GM19324 (cell line): Measurements from ENCODE around the gene TSC22D2.

Source experiments
- ATAC-seq: cut with Tn5 transposase; IDR thresholded peaks from one replicate; pipeline ENCODE4 v1.9.1; 2021; ENCODE audit warnings: mild to moderate bottlenecking, moderate library complexity; ENCODE audit not compliant: unreplicated experiment, low FRiP score

TSC22D2 gene

DNA sequence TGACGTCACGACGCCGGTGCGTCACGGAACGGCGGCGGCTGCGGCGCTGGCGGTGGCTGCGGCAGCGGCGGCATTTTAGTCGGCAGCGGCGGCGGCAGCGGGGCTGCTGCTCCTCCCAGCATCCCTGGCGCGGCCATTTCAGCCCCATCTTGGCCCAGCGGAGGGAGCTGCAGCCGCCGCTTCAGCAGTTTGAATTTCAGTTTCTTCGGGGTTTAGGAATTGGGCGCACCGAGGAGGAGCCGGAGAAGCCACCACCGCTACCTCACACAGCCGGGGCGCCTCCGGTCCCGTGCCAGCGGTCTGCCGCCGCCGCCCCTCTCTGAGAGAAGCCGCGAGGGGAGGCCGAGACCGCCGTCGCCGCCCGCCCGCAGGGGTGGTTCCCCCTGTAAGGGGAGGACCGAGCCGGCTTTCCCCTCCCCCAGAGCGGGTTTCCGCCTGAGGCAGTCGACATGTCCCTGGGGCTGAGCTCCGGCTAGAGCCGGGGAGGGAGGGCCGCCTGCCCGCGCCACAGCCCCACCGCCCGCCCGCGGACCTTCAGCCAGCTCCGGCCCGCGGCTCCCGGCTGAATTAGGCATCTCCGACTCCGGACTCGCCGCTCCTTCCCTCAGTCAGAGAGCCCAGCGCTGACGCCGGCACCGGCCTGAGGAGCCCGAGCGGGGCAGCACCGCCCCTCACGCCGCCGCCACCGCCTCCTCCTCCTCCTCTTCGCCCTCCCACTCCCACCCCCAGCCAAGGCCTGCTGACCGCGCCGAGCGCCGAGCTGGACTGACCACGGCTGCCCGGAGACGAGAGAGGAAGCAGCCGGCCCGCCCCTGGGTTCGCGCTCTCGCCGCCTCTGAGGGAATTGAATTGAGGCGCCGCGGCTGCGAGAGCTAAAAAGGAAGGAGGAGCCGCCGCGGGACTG is at the start of gene TSC22D2:
Gene TSC22D2 (plus strand): TSS at position 78 of the 904 bp plus-strand sequence. CDS start 1,053 bp downstream, outside the sequence.
- ATAC-seq = peak; percentile 70

DNA sequence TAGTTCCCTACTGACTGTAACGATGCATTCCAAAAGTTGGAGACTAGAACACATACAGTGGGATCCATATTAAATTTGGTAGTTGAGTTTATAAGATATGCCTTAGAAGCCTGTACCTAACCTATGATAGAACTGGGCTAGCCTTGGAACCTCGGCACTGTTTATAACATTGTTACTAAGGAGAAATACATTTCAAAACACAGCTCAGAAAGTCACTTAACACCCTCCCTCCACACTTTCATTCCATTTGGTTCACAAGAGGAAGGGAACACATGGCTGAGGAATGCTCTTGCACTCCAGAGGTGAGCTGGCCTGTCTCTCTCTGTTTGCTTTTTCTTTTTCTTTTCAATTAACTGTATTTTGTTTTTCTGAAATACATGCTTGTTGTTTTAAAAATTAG is 48.7 kb upstream of the TSC22D2 start:
- ATAC-seq = no peak

DNA sequence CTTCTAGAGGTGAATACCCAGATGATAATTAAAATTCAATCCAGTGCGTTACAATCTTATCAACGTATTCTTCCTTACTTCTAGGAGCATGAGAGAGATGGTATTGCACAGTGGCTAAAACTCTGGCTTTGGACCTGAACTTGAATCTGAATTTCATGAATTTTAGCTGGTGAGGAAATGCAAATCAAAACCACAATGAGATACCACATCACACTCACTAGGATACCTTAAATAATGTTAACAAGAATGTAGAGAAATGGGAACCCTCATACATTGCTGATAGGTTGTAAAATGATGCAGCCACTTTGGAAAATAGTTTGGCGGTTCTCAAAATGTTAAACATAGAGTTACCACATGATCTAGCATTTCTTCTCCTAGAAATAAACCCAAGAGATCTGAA is 47.1 kb upstream of the TSC22D2 start:
- ATAC-seq = no peak

DNA sequence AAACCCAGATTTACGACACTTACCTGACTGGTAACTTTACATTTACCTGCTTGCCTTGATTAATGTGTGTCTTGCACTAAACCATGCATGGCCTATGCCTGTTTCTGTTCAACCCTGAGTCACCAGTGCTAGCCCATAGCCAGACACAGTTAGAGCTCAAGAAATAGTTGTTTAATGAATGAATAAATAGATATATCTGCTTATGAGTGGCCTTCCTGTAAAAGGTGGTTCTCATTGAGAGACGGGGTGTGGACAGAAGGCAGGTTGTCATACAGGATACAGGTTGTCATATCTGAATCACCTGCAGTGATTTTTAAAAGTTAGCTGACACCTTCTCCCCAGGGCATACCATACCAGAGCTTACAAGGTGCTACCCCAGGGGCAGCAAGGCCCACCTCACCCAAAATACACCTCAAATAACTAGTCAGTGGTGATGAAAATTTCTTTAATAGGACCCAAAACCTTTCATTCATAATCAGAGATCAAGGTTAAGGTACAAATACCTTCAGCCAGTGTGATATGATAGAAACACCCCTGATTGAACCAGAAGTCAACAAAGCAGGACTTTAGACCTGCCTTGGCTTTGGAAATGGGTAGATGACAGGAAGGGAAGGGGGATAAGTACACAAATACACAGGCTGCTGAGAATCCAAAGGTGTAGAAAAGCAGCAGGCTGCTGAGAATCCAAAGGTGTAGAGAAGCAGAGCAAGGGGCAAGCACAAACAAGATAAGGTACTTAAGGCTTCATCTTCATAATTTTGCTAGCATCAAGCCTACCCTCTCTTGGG is 45.4 kb upstream of the TSC22D2 start:
- no peak for ATAC-seq

DNA sequence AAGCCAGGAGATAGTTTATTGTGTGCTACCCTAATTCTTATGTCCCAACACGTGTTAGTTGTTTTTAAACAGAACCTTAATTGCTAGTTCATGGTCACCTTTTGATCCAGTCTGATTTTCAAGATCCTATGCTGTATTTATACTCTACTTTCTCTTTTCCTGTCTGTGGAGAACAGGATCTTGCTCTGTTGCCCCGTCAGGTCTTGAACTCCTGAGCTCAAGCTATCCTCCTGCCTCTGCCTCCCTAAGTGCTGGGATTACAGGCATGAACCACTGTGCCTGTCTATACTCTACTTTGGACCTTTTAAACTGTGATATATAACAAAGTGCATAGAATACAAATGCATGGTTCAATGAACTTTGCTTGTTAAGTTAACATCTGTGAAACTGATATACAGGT is 44.7 kb upstream of the TSC22D2 start:
- no peak for ATAC-seq

DNA sequence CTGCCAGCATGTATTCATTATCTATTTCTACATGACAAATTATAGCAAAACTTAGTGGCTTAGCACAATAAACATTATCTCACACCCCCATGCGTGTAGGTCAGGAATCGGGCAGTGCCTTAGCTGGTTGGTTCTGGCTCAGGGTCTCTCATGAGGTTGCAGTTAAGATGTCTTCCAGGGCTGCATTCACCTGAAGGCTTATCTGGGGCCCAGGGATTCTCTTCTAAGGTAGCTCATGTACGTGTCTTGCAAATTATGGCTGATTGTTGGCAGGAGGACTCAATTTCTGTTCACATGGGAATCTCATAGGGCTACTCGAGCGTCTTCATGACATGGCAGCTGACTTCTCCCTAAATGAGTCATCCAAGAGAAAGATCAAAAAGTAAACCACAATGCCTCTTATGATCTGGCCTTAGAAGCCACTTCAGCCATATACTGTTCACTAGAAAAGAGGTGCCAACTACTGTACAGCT is 42.9 kb upstream of the TSC22D2 start:
- ATAC-seq = no peak

DNA sequence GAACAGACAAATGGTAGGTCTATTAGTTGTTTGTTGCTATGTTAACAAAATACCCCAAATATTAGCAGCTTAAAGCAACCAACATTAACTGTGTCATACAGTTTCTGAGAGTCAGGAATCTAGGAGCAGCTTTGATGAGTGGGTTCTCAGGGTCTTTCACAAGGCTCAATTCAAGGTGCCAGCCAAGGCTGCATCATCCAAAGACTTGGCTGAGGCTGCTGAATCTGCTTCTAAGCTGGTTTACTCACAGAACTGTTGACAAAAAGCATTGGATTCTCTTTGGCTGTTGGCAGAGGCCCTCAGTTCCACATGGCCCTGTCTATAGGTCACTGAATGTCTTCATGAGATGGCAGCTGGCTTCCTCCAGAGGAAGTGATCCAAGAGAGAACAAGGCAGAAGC is 40.3 kb upstream of the TSC22D2 start:
- ATAC-seq = no peak

DNA sequence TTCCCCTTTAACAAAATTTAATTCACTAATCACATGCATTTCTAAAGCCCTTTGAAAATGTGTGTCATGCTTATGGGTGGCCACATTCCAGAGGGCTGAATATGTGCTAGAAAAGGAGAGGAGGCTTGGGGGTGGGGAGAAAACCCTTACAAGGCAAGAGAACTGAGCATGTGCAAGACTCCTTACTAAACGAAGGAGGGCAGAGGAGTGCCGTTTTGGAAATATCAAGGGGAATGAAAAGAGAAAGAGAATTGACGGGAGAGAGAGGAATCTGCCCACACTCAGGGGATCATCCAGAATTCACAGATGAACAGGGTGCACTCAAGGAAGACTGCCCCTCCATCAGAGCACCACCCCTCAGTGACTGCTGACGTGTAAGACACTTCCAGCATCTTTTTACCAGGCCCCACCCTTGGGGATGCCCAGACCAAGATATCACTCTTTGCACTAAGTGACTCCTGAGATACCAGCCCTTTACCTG is 37.9 kb upstream of the TSC22D2 start:
- no peak for ATAC-seq

DNA sequence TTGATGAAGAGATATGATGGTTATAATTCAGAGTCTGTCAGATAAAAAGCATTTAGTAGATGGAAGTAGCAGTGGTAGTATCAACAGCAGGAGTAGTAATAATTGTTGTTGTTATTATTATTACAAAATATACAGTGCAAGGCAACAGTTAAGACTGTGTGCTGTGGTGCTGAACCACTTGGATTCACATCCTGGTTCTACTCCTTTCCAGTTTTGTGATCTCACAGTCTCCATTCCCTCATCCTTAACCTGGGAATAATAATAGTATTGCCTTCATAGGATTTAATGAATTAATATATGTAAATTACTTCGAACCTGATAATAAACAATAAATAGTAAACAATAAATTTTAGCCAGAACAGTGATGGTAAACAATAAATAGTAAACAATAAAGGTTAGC is 37.1 kb upstream of the TSC22D2 start:
- no peak for ATAC-seq

DNA sequence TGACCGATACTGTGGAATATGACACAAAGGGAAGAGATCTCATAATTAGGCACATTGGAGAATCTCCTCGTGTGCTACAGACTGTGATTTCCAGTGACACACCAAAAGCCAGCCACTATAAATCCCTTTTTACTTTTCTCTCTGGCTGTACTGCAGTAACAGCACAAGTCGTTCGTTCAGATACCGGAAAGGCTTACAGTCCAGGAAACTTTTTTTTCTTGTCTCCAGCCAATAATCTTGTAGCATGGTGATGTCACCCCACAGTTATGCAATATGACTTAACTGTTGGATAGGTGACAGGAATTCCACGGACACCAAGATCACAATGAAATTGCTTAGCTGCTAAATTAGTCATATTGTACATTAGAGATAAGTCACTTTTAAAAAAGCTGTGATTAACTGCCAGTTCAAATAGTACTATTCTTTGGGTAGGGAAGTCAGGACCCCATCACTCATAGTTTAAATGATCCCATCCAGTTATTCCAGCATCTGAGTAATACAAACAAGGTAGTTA is 36.3 kb upstream of the TSC22D2 start:
- ATAC-seq = no peak

DNA sequence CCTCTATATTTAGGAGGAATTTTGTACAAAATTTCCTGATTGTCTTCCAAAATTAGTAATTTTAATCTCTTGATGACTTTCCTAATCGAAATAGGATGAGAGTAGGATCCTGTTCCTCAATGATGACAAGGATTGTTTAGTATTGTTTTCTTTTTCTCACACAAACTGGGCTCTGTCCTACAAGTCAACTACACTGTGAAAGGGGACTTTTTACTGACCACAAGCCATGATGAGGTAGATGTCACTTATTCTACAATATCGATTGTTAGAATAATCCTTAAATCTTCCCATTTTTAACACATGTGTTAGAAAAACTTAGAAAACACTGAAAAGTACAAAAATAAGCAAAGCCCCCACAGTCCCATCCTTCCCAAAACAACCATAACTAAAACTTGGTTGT is 35.8 kb upstream of the TSC22D2 start:
- no peak for ATAC-seq

DNA sequence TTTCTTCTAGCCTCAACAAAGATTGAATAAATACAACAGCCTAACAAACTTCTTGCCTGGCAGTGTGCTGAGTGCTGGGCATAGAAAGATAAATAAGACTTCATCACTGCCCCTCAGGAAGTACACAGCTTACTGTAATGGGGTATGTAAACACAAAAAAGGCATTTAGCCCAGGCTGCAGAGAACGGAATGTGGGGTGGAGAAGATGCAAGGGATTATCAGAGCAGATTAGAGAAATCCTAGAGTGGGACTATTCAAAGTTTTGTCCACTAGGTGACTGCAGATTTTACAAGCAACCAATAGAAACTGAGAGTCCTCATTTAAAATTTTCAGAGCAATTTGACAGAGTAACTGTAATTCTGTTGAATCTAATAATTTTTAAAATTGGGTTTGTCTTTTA is 35.4 kb upstream of the TSC22D2 start:
- no peak for ATAC-seq

DNA sequence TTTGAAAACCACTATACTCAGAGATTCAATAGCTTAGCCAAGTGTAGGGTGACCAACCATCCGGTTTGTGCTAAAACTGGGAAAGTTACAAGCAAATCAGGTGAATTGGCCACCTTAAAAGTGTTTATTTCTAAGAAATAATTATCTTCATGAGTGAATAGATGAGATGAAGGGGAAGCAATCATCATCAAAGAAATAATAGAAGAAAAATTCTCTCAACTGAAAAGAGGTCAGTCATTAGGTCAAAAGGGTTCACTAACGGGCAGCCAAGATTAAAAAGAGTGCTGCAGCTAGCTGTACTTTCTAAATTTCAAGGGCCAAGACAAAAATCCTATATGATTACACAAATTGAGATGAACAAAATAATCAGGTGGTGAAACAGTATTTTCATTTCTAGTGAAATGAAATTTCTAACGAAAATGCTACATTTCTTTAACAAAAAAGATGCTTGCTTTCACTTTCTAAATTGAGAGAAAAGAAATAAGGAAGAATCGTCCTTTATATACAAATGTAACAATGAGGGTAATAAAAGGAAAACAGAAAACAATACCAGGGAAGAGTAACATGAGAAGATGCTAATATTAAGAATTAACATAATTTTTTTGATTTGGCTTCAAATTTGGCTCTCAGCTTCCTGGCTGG is 34.7 kb upstream of the TSC22D2 start:
- no peak for ATAC-seq

DNA sequence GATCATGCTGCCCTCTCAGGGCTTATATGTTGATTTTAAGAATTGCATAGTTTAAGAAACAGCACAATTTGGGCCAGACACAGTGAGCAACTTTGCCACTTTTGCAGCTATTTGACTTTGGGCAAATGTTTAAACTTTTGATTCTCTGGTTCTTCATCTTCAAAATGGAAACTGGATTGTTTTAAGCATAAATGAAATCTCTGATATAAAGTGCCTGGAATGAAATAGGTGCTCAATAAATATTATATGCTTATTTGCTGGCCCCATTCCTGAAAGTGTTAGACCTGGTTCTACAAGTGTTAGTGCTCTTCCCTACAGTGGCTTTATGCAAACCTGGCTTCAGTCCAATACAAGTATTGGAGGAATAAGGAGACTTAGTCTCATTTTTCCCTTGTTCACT is 33.1 kb upstream of the TSC22D2 start:
- ATAC-seq = no peak

DNA sequence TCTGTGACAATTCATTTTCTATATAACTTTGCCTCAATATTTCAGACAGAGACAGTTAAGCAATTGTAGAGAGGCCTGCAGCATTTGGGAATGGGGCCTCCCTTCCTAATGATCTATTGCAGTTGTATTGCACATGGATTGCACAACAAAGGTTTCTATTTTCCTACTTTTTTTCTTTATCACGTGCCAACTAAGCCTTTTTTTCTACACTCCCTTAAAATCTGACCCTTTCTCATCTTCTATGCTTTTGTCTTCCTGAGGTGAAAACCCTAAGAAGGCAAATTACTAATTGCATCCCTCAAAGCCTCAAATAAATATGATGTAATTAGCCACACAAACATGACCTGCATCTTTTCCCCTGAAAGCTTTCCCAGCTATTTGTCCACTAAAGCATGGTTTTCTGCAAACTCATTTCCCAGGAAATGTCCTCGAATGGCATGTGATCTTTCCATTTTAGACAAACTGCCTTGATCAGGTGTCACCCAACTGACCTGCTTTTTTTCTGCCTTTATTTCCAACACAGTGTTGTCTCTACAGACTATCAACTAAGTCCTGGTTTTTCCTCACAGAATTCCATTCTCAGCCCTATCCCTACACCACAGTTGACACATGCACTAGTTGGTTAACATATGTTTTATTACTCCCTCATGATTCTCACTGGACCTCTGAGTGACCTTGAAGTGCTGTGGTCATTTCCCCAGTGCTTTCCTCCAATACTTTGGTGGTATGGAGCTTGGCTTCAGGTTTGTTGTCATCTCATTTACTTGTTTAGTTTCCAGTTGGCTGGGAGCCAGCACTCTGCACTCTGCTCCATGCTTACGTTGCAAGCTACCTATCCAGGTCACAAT is 31.9 kb upstream of the TSC22D2 start:
- ATAC-seq = no peak

DNA sequence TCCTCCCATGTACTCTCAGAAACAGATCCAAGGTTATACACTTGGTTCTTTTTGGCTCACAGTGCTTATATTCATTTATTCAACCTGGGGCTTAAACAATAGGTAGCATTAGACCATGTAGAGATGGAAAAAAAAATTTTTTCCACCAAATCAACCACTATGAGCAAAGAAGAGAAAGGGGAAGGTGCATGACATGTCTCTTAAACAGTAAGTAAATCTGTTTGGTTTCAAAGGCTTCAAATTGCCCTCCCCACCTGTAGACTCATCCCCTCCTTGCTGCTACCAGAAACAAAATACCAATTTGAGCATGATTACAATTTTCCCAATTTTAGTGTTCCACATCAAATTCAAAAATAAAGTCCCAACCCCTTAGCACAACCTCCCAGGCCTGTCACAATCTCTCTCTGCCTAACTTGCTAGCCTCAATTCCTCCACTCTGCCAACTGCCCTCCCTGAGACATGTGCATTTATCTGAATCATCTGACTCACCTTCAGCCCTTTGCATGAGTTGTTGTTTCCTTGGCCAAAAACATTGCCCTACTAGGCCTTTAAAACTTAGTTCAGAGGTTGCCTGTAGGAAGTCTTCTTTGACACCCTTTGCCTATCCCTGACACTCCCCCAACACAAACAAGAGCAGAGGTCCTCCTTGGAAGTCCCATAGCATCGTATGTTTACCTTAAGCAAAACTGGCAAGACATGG is 30.3 kb upstream of the TSC22D2 start:
- no peak for ATAC-seq

DNA sequence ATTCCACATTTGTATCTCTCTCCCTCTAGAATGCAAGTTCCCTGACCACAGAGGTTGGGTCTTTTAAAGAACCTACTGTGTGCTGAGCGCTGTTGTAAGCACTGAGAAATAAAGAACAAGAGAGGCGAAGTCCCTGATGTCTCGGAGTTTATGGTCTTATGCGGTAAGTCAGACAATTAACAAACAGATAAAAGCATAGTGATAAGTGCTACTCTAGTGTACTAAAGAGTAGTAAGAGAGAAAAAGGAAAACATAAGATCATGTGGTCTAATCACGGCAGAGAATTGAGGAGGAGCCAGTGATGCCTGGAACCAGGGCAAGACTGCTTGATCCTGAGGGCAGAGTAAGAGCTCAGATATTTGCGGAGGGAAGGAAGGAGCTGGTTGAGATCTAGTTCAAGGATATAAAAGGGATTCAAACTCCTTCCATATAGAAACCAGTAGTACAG is 29.8 kb upstream of the TSC22D2 start:
- no peak for ATAC-seq

DNA sequence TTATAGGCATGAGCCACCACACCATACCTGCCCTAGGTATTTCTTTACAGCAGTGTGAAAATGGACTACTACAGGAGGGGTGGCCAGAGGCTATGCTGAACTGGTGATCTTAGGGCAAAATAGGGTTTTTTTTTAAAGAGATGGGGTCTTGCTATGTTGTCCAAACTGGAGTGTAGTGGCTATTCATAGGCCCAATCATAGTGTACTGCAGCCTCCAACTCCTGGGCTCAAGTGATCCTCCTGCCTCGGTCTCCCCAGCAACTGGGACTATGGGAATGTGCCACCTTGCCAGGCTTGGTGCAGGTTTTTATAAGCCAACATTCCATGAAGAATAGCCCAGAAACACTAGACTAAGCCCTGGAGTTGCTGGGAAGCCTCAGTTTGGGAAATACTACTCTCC is 28.6 kb upstream of the TSC22D2 start:
- ATAC-seq = no peak
